H1 (cell line): Measurements from ENCODE around the gene GHRHR. TPM values are rescaled to one million over a fixed set of nuclear protein-coding genes. Genes with fewer than 3 reads are reported as not detected.

Experiments
- CTCF ChIA-PET: fragments of 300-600 bp; sonication (Branson Sonifier 250); formaldehyde crosslinking; loops from one replicate; lab custom pipeline; 2021; ENCODE audit not compliant: partially characterized antibody; lab: Charles Lee
- POLR2A ChIA-PET: fragments of 300-600 bp; sonication (Branson Sonifier 250); formaldehyde crosslinking; loops from one replicate; lab custom pipeline; 2021; ENCODE audit warnings: inconsistent platforms; ENCODE audit not compliant: partially characterized antibody; lab: Charles Lee
- DNase-seq, 2 experiments: peaks; one replicate each; pipeline versions ENCODE4 v3.0.0 to v3.0.0-alpha.2; 2010 to 2022; ENCODE audit warnings: low spot score in 2 of 2, low read depth in 1 of 2, mixed read lengths in 1 of 2
- FAIRE-seq: peaks from 2 replicates; lab custom pipeline; 2011; peaks lifted over from hg19 to GRCh38; lab: Jason Lieb, UNC
- H2AFZ ChIP-seq: 2 replicates; pipeline ENCODE4 v1.8.1; 2012; ENCODE audit warnings: low read length, inconsistent platforms
- H2AK5ac ChIP-seq: 2 replicates; pipeline ENCODE4 v1.6.1; 2013; ENCODE audit warnings: low read depth, low read length
- H2BK120ac ChIP-seq: replicated peaks from 2 replicates; pipeline ENCODE3; 2013; ENCODE audit warnings: low read depth, low read length, inconsistent platforms
- H2BK12ac ChIP-seq: 2 replicates; pipeline ENCODE4 v1.6.1; 2013; ENCODE audit warnings: low read depth, low read length
- H2BK15ac ChIP-seq: 2 replicates; pipeline ENCODE4 v1.6.1; 2013; ENCODE audit warnings: low read length
- H2BK20ac ChIP-seq: 2 replicates; pipeline ENCODE4 v1.6.1; 2013; ENCODE audit warnings: low read length
- H2BK5ac ChIP-seq: 2 replicates; pipeline ENCODE4 v1.6.1; 2013; ENCODE audit warnings: low read depth, low read length
- H3K14ac ChIP-seq: 2 replicates; pipeline ENCODE4 v1.6.1; 2013; ENCODE audit warnings: inconsistent platforms; ENCODE audit not compliant: insufficient read length
- H3K18ac ChIP-seq: 2 replicates; pipeline ENCODE4 v1.6.1; 2013; ENCODE audit warnings: low read length; ENCODE audit errors: extremely low read depth
- H3K23ac ChIP-seq: 2 replicates; pipeline ENCODE4 v1.6.1; 2013; ENCODE audit warnings: inconsistent platforms; ENCODE audit not compliant: insufficient read length
- H3K23me2 ChIP-seq: 2 replicates; pipeline ENCODE4 v1.6.1; 2013; ENCODE audit warnings: low read depth, low read length
- H3K27ac ChIP-seq: 2 replicates; pipeline ENCODE4 v1.6.1; 2011; ENCODE audit warnings: low read depth, low read length, inconsistent platforms
- H3K27me3 ChIP-seq, 4 experiments: replicated peaks in 1 of 4; 1 replicate in 1 of 4; 2 replicates in 3 of 4; pipeline versions ENCODE4 v1.6.1 to v1.8.1; 2011 to 2013; ENCODE audit warnings: low read length in 3 of 4, mild to moderate bottlenecking in 3 of 4, inconsistent platforms in 2 of 4, mixed read lengths in 2 of 4, moderate library complexity in 1 of 4; ENCODE audit not compliant: control insufficient read depth in 3 of 4, insufficient read depth in 3 of 4; ENCODE audit errors: extremely low read depth in 1 of 4
- H3K36me3 ChIP-seq, 4 experiments: 2 replicates each; pipeline versions ENCODE4 v1.6.1 to v1.8.1; 2011 to 2013; ENCODE audit warnings: mild to moderate bottlenecking in 4 of 4, low read length in 3 of 4, moderate library complexity in 2 of 4, control low read depth in 1 of 4, inconsistent platforms in 1 of 4; ENCODE audit not compliant: insufficient read depth in 4 of 4, control insufficient read depth in 2 of 4
- H3K4ac ChIP-seq: replicated peaks from 2 replicates; pipeline ENCODE3; 2013; ENCODE audit warnings: low read length, low read depth, mixed read lengths, inconsistent platforms; ENCODE audit not compliant: insufficient read length
- H3K4me1 ChIP-seq, 4 experiments: replicated peaks in 1 of 4; 1 replicate in 1 of 4; 2 replicates in 3 of 4; pipeline versions ENCODE4 v1.6.1 to v1.8.1; 2011 to 2013; ENCODE audit warnings: low read length in 3 of 4, inconsistent platforms in 2 of 4, mixed read lengths in 1 of 4; ENCODE audit not compliant: insufficient read depth in 4 of 4, control insufficient read depth in 3 of 4
- H3K4me2 ChIP-seq, 2 experiments: 2 replicates each; pipeline versions ENCODE4 v1.6.1 to v1.8.1; 2011 to 2013; ENCODE audit warnings: low read depth in 2 of 2, low read length in 2 of 2, control low read depth in 1 of 2, inconsistent platforms in 1 of 2, mild to moderate bottlenecking in 1 of 2; ENCODE audit not compliant: insufficient read depth in 1 of 2
- H3K4me3 ChIP-seq, 4 experiments: fragments of 200-600, 300-600 bp in 1 of 4; sonication (generic), shearing (Covaris generic), sonication (Bioruptor Twin) in 1 of 4; 2 replicates each; pipeline versions ENCODE4 v1.5.1 to v1.8.1; 2011 to 2016; ENCODE audit warnings: low read length in 4 of 4, low read depth in 3 of 4, control low read depth in 2 of 4, inconsistent platforms in 2 of 4, mild to moderate bottlenecking in 2 of 4, mixed read lengths in 1 of 4, moderate library complexity in 1 of 4; ENCODE audit not compliant: insufficient read depth in 2 of 4; ENCODE audit errors: extremely low read depth in 1 of 4
- H3K56ac ChIP-seq: replicated peaks from 2 replicates; pipeline ENCODE3; 2013; ENCODE audit warnings: low read depth, mild to moderate bottlenecking, mixed read lengths, low read length, inconsistent platforms; ENCODE audit not compliant: insufficient read length
- H3K79me1 ChIP-seq: 2 replicates; pipeline ENCODE4 v1.6.1; 2013; ENCODE audit warnings: low read depth, low read length, control low read depth
- H3K79me2 ChIP-seq, 2 experiments: 2 replicates each; pipeline versions ENCODE4 v1.6.1 to v1.8.1; 2012 to 2013; ENCODE audit warnings: low read length in 2 of 2, mild to moderate bottlenecking in 2 of 2, inconsistent platforms in 1 of 2; ENCODE audit not compliant: insufficient read depth in 2 of 2, control insufficient read depth in 1 of 2
- H3K9ac ChIP-seq, 4 experiments: replicated peaks in 1 of 4; 1 replicate in 1 of 4; 2 replicates in 3 of 4; pipeline versions ENCODE4 v1.6.1 to v1.8.1; 2011 to 2013; ENCODE audit warnings: low read depth in 3 of 4, low read length in 3 of 4, control low read depth in 2 of 4, mild to moderate bottlenecking in 2 of 4, moderate library complexity in 2 of 4, inconsistent platforms in 1 of 4; ENCODE audit errors: extremely low read depth in 1 of 4
- H3K9me3 ChIP-seq, 2 experiments: 2 replicates each; pipeline versions ENCODE4 v1.6.1 to v1.8.1; 2012 to 2013; ENCODE audit warnings: mild to moderate bottlenecking in 2 of 2, moderate library complexity in 2 of 2, control low read depth in 1 of 2, inconsistent platforms in 1 of 2, low read depth in 1 of 2, low read length in 1 of 2, mixed read lengths in 1 of 2; ENCODE audit not compliant: insufficient read depth in 2 of 2
- H4K20me1 ChIP-seq, 2 experiments: replicated peaks in 1 of 2; 2 replicates each; pipeline versions ENCODE3 to v1.8.1; 2011 to 2013; ENCODE audit warnings: inconsistent platforms in 2 of 2, low read length in 2 of 2, mild to moderate bottlenecking in 1 of 2; ENCODE audit not compliant: insufficient read depth in 2 of 2, control insufficient read depth in 1 of 2
- H4K5ac ChIP-seq: 2 replicates; pipeline ENCODE4 v1.6.1; 2013; ENCODE audit warnings: low read length, low read depth, mixed read lengths, inconsistent platforms; ENCODE audit not compliant: insufficient read length
- H4K8ac ChIP-seq: 2 replicates; pipeline ENCODE4 v1.8.0; 2013; ENCODE audit warnings: mild to moderate bottlenecking, moderate library complexity, low read length, inconsistent platforms; ENCODE audit not compliant: insufficient read depth; ENCODE audit errors: extremely low read depth
- H4K91ac ChIP-seq: replicated peaks from 2 replicates; pipeline ENCODE3; 2013; ENCODE audit warnings: low read length, mixed read lengths, inconsistent platforms; ENCODE audit not compliant: insufficient read length
- ASH2L ChIP-seq: fragments of 200-600, 300-600 bp; sonication (generic); IDR thresholded peaks from one replicate; pipeline ENCODE4 v1.7.1; 2017; ENCODE audit warnings: low read length
- TBP ChIP-seq: IDR thresholded peaks from 2 replicates; pipeline ENCODE4 v1.6.1; 2011; ENCODE audit warnings: low read depth, low read length, improper control_type of control experiment
- polyA plus RNA-seq, 7 experiments: library from polyadenylated mRNA; depleted of rRNA in 3 of 7; stranded (reverse) in 5 of 7; unstranded in 2 of 7; fragments of >200 nt in 5 of 7; fragments of 200-250 nt in 2 of 7; gene quantifications; 1 replicate in 5 of 7; 2 replicates in 1 of 7; 4 replicates in 1 of 7; pipeline versions ENCODE4 v1.2.1 to v1.2.3, GENCODE V29; 2011 to 2013; ENCODE audit warnings: missing spikeins in 2 of 7, mixed read lengths in 2 of 7
- total RNA-seq: library from RNA; stranded (reverse); fragmentation: NEBNext Ultra II Directional; extraction: Animal tissue kit (Norgen Biotek cat#: 25700); gene quantifications from 2 replicates; pipeline ENCODE4 v1.2.1, GENCODE V29; 2021

The GHRHR gene
- total and polyA plus RNA-seq, 2 of the 8 experiments (the other 6 are each of a cell fraction or from before 2014, with no cell fraction given), result 0.60 to 6.5 TPM

DNA sequence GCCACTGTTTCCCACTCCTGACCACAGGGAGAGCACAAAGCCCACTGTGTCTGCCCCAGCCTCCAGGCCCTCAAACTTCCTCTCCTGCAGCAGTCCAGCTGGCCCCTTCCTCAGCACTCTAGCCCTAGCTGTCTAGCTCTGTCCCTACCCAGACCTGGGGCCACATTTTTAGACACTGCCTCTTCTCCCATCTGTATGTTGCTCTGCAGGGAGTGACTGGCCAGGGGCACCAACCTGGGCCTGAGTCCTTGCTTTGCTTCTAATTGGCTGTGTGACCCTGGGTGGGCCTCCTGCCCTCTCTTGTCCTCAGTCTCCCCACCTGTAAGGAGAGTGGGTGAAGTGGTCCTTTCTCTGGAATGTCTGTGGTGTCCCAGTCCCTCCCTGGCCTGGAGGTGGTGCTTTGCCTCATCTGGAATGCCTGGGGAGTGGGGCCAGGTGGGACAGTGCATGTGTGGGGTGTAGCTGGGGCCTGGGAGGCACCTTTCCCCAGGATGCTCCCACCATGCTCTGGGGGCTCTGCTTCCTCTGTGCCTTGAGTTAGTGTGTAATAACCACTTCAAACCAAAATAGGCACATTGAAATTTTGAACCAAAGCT lies 27.0 kb upstream of the GHRHR start:
- H2BK5ac ChIP-seq, result no peak overlapping the region
- no peak overlapping the region for H3K56ac ChIP-seq
- no peak overlapping the region for H2BK120ac ChIP-seq
- no peak overlapping the region for H3K4me3 ChIP-seq
- H3K23ac ChIP-seq, result peak overlapping the region; percentile 11
- H3K9me3 ChIP-seq, result no peaks in the 10 kb centered on the region
- FAIRE-seq (no peak), DNase-seq (no peak)
- H3K4me1 ChIP-seq, result peaks cover 0 to 9% (median 6%) of the 10 kb centered on the region in 4 experiments; a peak in 6 of 7 replicates
- H3K14ac ChIP-seq, result no peak overlapping the region
- H3K4ac ChIP-seq, result no peak overlapping the region
- no peak overlapping the region for H2BK20ac ChIP-seq
- H3K27ac ChIP-seq, result no peak overlapping the region
- no peaks in the 10 kb centered on the region for H3K36me3 ChIP-seq
- H4K5ac ChIP-seq, result no peak overlapping the region
- 0 out of 7 replicates have a peak, but pooled peaks cover 0 to 8% (median 0%) of the 10 kb centered on the region in 4 experiments for H3K27me3 ChIP-seq
- ChIA-PET CTCF (interaction anchor here (1.3 to 12.0 kb wide), 5 partner anchors 14 to 186 kb away, joined by 3 to 309 read pairs (median 6); partner anchors contain the start of gene GHRHR), POLR2A (no interaction called here)
- H2BK15ac ChIP-seq, result no peak overlapping the region
- H3K9ac ChIP-seq, result no peak overlapping the region
- no peak overlapping the region for H2BK12ac ChIP-seq
- no peaks in the 10 kb centered on the region for H3K79me2 ChIP-seq
- no peaks in the 10 kb centered on the region for H4K20me1 ChIP-seq
- H3K23me2 ChIP-seq, result no peaks in the 10 kb centered on the region
- H3K18ac ChIP-seq, result no peak overlapping the region
- no peak overlapping the region for H3K4me2 ChIP-seq
- no peak overlapping the region for H4K8ac ChIP-seq
- H2AFZ ChIP-seq, result no peak overlapping the region
- H3K79me1 ChIP-seq, result no peaks in the 10 kb centered on the region
- H2AK5ac ChIP-seq, result no peak overlapping the region
- no peak overlapping the region for H4K91ac ChIP-seq
- TF ChIP-seq TBP (no peak), ASH2L (no peak)
